Measurements from ENCODE around the gene GRB2. TPM values are rescaled to one million over a fixed set of nuclear protein-coding genes. Genes with fewer than 3 reads are reported as not detected.
A peak's percentile ranks its signal among the peaks of the same experiment; 100 is the strongest.

The GRB2 gene
- total and polyA plus RNA-seq, 5 donors from 2014 or later, result 131 to 152 (median 141) TPM

DNA sequence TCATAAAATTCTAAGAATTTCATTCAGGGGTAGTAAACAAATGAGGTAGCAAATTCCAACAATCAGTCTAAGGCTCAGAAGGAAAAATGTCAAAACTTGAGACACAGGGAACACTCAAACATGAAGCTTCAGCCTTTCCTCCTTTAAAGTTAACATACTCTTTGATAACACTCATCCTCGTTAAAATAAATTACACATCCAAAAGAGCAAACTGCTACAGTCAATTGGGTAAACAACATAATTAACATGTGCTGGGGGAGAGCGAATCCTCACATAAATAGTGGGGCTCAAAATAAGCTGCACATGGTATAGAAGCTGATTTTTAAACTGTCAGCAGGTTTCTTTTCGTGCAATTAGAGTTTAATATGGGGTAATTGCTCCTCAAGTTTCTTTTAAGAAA lies 12.9 kb downstream of the GRB2 start:
- Mint-ChIP-seq H3K27ac (peak overlapping the region in 2 of 3 donors; percentile 39 to 65), H3K4me1 (peaks cover 56 to 90% (median 79%) of the 10 kb centered on the region in 4 donors), H3K36me3 (peaks cover 15% of the 10 kb centered on the region), H3K9me3 (no peaks in the 10 kb centered on the region), H3K27me3 (no peaks in the 10 kb centered on the region), H3K4me3 (peak overlapping the region; percentile 57 to 94 (median 79))
- no peak for DNase-seq
- peaks cover 56% of the 10 kb centered on the region for H3K4me1 ChIP-seq (ENCODE audit: control insufficient read depth, insufficient read depth, low read length, poor library complexity, severe bottlenecking)
- peaks cover 21% of the 10 kb centered on the region for H3K36me3 ChIP-seq (ENCODE audit: control insufficient read depth, insufficient read depth, low read length)
- H3K27ac ChIP-seq (ENCODE audit: insufficient read depth, low read length, poor library complexity, severe bottlenecking), result no peak overlapping the region
- ATAC-seq (ENCODE audit: low read depth in 2 of 2), result no peak
- H3K27me3 ChIP-seq (ENCODE audit: control insufficient read depth, insufficient read depth, low read length), result no peaks in the 10 kb centered on the region
- H3K9me3 ChIP-seq (ENCODE audit: control insufficient read depth in 2 of 2, low read length in 2 of 2), result no peaks in the 10 kb centered on the region
- no peak overlapping the region for H3K4me3 ChIP-seq (ENCODE audit: low read depth, low read length)

DNA sequence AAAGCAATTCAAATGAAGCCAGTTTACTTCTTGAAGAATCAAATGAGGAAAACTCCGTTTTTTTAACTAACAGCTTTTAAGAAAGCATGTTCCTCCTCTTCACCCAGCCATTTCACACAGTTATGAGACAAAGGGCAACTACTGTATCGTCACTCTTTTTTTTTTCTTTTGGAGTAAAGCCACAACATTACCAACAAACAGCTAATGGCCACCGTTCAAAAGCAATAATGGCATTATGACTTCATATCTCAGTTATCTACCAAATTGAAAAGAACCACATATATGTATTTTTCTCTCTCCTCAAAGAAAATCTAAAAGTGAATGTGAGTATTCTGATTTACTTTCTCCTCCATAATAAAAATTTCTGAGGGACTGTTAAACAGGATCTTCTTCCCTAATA lies 14.5 kb downstream of the GRB2 start:
- H3K36me3 ChIP-seq (ENCODE audit: control insufficient read depth, insufficient read depth, low read length), result peaks cover 33% of the 10 kb centered on the region

DNA sequence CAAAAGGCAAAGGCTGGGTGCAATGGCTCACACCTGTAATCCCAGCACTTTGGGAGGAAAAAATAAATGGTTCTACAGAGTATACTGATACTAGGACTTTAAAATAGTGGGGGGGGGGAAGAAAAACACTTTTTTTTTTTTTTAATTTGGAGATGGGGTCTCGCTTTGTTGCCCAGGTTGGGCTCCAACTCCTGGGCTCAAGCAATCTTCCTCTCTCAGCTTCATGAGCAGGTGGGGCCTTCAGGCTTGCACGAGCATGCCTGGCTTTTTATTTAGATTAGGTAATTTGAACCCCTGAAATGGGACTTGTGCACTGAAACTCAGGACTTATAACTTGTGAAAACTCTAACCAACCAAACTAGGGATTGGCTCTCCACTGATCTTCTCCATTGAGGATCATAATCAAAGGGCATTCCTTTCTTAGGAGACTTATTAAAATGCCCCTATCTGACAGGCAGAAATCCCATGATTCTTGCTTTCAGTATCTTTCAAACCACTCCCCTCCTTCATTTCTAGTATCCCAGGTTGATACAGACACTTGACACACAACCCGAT lies 16.9 kb downstream of the GRB2 start:
- H3K36me3 ChIP-seq (ENCODE audit: control insufficient read depth, insufficient read depth, low read length), result peaks cover 35% of the 10 kb centered on the region
- Mint-ChIP-seq H3K27ac (peak overlapping the region in 2 of 3 donors; percentile 24 to 76), H3K9me3 (no peaks in the 10 kb centered on the region), H3K27me3 (no peaks in the 10 kb centered on the region), H3K4me3 (peak overlapping the region in 3 of 4 donors; percentile 0 to 63 (median 2)), H3K36me3 (peaks cover 23% of the 10 kb centered on the region), H3K4me1 (peaks cover 38 to 84% (median 61%) of the 10 kb centered on the region in 4 donors)
- ATAC-seq (ENCODE audit: low read depth in 2 of 2) (no peak), DNase-seq (no peak)
- peaks cover 31% of the 10 kb centered on the region for H3K4me1 ChIP-seq (ENCODE audit: control insufficient read depth, insufficient read depth, low read length, poor library complexity, severe bottlenecking)
- H3K27ac ChIP-seq (ENCODE audit: insufficient read depth, low read length, poor library complexity, severe bottlenecking), result no peak overlapping the region
- no peaks in the 10 kb centered on the region for H3K27me3 ChIP-seq (ENCODE audit: control insufficient read depth, insufficient read depth, low read length)
- H3K4me3 ChIP-seq (ENCODE audit: low read depth, low read length), result no peak overlapping the region
- H3K9me3 ChIP-seq (ENCODE audit: control insufficient read depth in 2 of 2, low read length in 2 of 2), result no peaks in the 10 kb centered on the region

More for the DNA sequence above, 14.5 kb downstream of the GRB2 start:
- no peaks in the 10 kb centered on the region for H3K9me3 ChIP-seq (ENCODE audit: control insufficient read depth in 2 of 2, low read length in 2 of 2)
- peak overlapping the region in 2 of 4 donors; percentile 39 to 76 for H3K4me3 Mint-ChIP-seq
- H3K27ac ChIP-seq (ENCODE audit: insufficient read depth, low read length, poor library complexity, severe bottlenecking), result no peak overlapping the region
- H3K9me3 Mint-ChIP-seq, result no peaks in the 10 kb centered on the region
- DNase-seq (no peak), ATAC-seq (ENCODE audit: low read depth in 2 of 2) (no peak)
- H3K27me3 ChIP-seq (ENCODE audit: control insufficient read depth, insufficient read depth, low read length), result no peaks in the 10 kb centered on the region
- peaks cover 20% of the 10 kb centered on the region for H3K36me3 Mint-ChIP-seq
- no peaks in the 10 kb centered on the region for H3K27me3 Mint-ChIP-seq
- peaks cover 49% of the 10 kb centered on the region for H3K4me1 ChIP-seq (ENCODE audit: control insufficient read depth, insufficient read depth, low read length, poor library complexity, severe bottlenecking)
- H3K27ac Mint-ChIP-seq, result peak overlapping the region; percentile 24 to 78 (median 67)
- peaks cover 48 to 88% (median 72%) of the 10 kb centered on the region in 4 donors for H3K4me1 Mint-ChIP-seq
- no peak overlapping the region for H3K4me3 ChIP-seq (ENCODE audit: low read depth, low read length)

DNA sequence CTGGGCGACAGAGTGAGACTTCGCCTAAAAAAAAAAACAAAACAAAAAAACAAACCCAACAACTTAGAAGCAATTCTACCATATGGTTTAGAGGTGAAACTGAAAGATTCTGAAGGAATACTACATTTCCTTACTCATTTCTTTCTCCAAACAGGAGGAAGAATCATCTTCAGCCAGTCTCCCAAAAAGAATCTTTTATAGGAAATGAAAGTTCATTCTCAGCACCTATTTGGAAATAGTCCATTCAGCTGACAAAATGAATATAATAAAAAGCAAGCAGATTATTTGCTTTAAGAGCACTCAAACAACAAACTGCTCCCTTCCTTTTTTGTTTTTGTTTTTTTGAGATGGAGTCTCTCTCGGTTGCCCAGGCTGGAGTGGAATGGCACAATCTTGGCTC lies 17.7 kb downstream of the GRB2 start:
- Mint-ChIP-seq H3K27ac (peak overlapping the region in 1 of 3 donors; percentile 76), H3K4me1 (peaks cover 32 to 84% (median 58%) of the 10 kb centered on the region in 4 donors), H3K9me3 (no peaks in the 10 kb centered on the region), H3K36me3 (peaks cover 23% of the 10 kb centered on the region), H3K4me3 (no peak overlapping the region), H3K27me3 (no peaks in the 10 kb centered on the region)
- peaks cover 35% of the 10 kb centered on the region for H3K36me3 ChIP-seq (ENCODE audit: control insufficient read depth, insufficient read depth, low read length)
- peaks cover 31% of the 10 kb centered on the region for H3K4me1 ChIP-seq (ENCODE audit: control insufficient read depth, insufficient read depth, low read length, poor library complexity, severe bottlenecking)
- H3K9me3 ChIP-seq (ENCODE audit: control insufficient read depth in 2 of 2, low read length in 2 of 2), result no peaks in the 10 kb centered on the region
- DNase-seq (no peak), ATAC-seq (ENCODE audit: low read depth in 2 of 2) (no peak)
- no peaks in the 10 kb centered on the region for H3K27me3 ChIP-seq (ENCODE audit: control insufficient read depth, insufficient read depth, low read length)
- no peak overlapping the region for H3K27ac ChIP-seq (ENCODE audit: insufficient read depth, low read length, poor library complexity, severe bottlenecking)
- H3K4me3 ChIP-seq (ENCODE audit: low read depth, low read length), result no peak overlapping the region

DNA sequence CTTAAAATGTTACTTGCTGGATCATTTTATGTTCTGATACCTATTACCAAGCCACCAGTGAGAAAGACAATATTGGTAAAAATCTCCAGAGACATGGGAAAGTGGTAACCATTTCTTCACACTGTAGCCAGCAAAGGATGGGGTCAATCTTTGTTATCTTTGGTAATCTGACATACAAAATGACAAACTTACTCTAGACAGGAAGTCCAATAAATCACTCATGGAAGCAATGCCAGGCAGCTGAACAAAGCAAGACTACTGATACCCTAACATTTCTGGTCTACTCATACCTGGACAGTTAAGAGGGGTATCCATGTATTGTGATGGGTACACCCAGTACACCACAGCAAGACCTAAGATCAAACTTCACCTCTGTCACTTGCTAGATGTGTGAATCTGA lies 19.0 kb downstream of the GRB2 start:
- ATAC-seq (ENCODE audit: low read depth in 2 of 2) (no peak), DNase-seq (no peak)
- no peaks in the 10 kb centered on the region for H3K27me3 ChIP-seq (ENCODE audit: control insufficient read depth, insufficient read depth, low read length)
- H3K36me3 ChIP-seq (ENCODE audit: control insufficient read depth, insufficient read depth, low read length), result peaks cover 27% of the 10 kb centered on the region
- peaks cover 19% of the 10 kb centered on the region for H3K36me3 Mint-ChIP-seq
- peak overlapping the region in 1 of 3 donors; percentile 76 for H3K27ac Mint-ChIP-seq
- H3K4me3 Mint-ChIP-seq, result peak overlapping the region in 1 of 4 donors; percentile 22
- no peaks in the 10 kb centered on the region for H3K27me3 Mint-ChIP-seq
- H3K9me3 ChIP-seq (ENCODE audit: control insufficient read depth in 2 of 2, low read length in 2 of 2), result no peaks in the 10 kb centered on the region
- H3K4me1 ChIP-seq (ENCODE audit: control insufficient read depth, insufficient read depth, low read length, poor library complexity, severe bottlenecking), result peaks cover 30% of the 10 kb centered on the region
- H3K27ac ChIP-seq (ENCODE audit: insufficient read depth, low read length, poor library complexity, severe bottlenecking), result no peak overlapping the region
- H3K4me3 ChIP-seq (ENCODE audit: low read depth, low read length), result no peak overlapping the region
- no peaks in the 10 kb centered on the region for H3K9me3 Mint-ChIP-seq
- peaks cover 30 to 84% (median 54%) of the 10 kb centered on the region in 4 donors for H3K4me1 Mint-ChIP-seq

DNA sequence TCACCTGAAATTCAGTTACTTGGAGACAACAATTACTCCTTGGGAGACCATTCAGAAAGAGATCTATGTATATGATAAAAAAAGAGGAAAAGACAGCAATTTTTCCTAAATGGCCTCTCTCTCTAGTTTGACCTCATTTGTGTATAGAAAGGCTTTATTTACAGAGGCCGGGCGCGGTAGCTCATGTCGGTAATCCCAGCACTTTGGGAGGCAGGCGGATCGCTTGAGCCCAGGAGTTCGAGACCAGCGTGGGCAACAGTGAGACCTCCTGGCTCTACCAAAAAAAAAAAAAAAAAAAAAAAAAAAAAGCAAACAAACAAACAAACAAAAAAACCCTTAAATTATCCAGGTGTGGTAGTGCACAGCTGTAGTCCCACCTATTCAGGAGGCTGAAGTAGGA lies 20.7 kb downstream of the GRB2 start:
- H3K4me1 ChIP-seq (ENCODE audit: control insufficient read depth, insufficient read depth, low read length, poor library complexity, severe bottlenecking), result peaks cover 28% of the 10 kb centered on the region

DNA sequence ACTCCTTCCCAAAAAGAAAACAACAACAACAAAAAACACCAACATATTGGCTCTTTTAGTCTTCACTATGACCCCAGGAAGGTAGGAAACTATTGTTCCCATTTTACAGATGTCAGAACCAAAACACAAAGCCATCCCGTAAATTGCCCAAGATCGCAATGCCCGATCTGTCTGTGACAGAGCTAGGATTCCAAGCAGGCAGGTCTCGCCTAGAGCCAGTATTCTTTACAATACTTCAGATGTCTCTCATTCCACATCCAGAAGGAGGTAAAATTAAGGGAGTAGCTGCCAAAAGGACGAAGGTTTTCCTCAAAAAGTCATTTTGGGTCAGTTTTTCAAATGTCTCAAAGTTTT lies 21.7 kb downstream of the GRB2 start:
- Mint-ChIP-seq H3K4me3 (peak overlapping the region in 2 of 4 donors; percentile 4 to 42), H3K27ac (peak overlapping the region in 1 of 3 donors; percentile 25)

More for the DNA sequence above, 20.7 kb downstream of the GRB2 start:
- H3K27me3 ChIP-seq (ENCODE audit: control insufficient read depth, insufficient read depth, low read length), result no peaks in the 10 kb centered on the region
- ATAC-seq (ENCODE audit: low read depth in 2 of 2), result no peak
- no peaks in the 10 kb centered on the region for H3K9me3 Mint-ChIP-seq
- peak overlapping the region in 1 of 4 donors; percentile 21 for H3K4me3 Mint-ChIP-seq
- H3K36me3 Mint-ChIP-seq, result peaks cover 13% of the 10 kb centered on the region
- H3K36me3 ChIP-seq (ENCODE audit: control insufficient read depth, insufficient read depth, low read length), result peaks cover 19% of the 10 kb centered on the region
- DNase-seq, result no peak
- no peaks in the 10 kb centered on the region for H3K9me3 ChIP-seq (ENCODE audit: control insufficient read depth in 2 of 2, low read length in 2 of 2)
- H3K27ac ChIP-seq (ENCODE audit: insufficient read depth, low read length, poor library complexity, severe bottlenecking), result no peak overlapping the region
- H3K4me3 ChIP-seq (ENCODE audit: low read depth, low read length), result no peak overlapping the region
- no peaks in the 10 kb centered on the region for H3K27me3 Mint-ChIP-seq
- no peak overlapping the region for H3K27ac Mint-ChIP-seq
- H3K4me1 Mint-ChIP-seq, result peaks cover 35 to 86% (median 53%) of the 10 kb centered on the region in 4 donors

DNA sequence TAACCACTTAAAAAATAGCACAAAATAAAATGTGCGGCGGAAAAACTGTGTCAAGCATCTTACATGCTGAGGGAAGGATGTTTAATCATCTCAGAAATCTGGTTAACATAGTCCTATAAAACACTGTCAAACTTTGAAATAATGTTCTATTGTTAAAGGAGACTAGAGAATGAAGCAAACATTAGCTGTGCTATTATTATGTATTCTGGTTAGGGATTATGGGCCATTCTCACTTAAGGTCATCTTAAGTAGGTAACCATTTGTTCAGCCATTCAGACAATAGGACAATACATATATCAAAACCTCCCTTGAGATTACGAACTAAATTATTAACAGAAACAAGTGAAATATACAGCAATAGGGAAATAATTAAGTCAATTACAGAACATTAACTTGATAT lies 24.7 kb downstream of the GRB2 start:
- peak overlapping the region in 1 of 4 donors; percentile 14 for H3K4me3 Mint-ChIP-seq
- no peaks in the 10 kb centered on the region for H3K27me3 Mint-ChIP-seq
- Histone ChIP-seq H3K4me3 (ENCODE audit: low read depth, low read length) (peak overlapping the region; percentile 22), H3K9me3 (ENCODE audit: control insufficient read depth in 2 of 2, low read length in 2 of 2) (no peaks in the 10 kb centered on the region), H3K36me3 (ENCODE audit: control insufficient read depth, insufficient read depth, low read length) (peaks cover 10% of the 10 kb centered on the region), H3K4me1 (ENCODE audit: control insufficient read depth, insufficient read depth, low read length, poor library complexity, severe bottlenecking) (peaks cover 27% of the 10 kb centered on the region), H3K27ac (ENCODE audit: insufficient read depth, low read length, poor library complexity, severe bottlenecking) (no peak overlapping the region), H3K27me3 (ENCODE audit: control insufficient read depth, insufficient read depth, low read length) (no peaks in the 10 kb centered on the region)
- peaks cover 11% of the 10 kb centered on the region for H3K36me3 Mint-ChIP-seq
- no peak for ATAC-seq (ENCODE audit: low read depth in 2 of 2)
- H3K4me1 Mint-ChIP-seq, result peaks cover 31 to 84% (median 51%) of the 10 kb centered on the region in 4 donors
- DNase-seq, result no peak
- H3K27ac Mint-ChIP-seq, result peak overlapping the region in 1 of 3 donors; percentile 53
- no peaks in the 10 kb centered on the region for H3K9me3 Mint-ChIP-seq

More for the DNA sequence above, 21.7 kb downstream of the GRB2 start:
- no peaks in the 10 kb centered on the region for H3K9me3 Mint-ChIP-seq
- DNase-seq (no peak), ATAC-seq (ENCODE audit: low read depth in 2 of 2) (no peak)
- H3K4me1 Mint-ChIP-seq, result peaks cover 36 to 85% (median 50%) of the 10 kb centered on the region in 4 donors
- Histone ChIP-seq H3K4me3 (ENCODE audit: low read depth, low read length) (no peak overlapping the region), H3K4me1 (ENCODE audit: control insufficient read depth, insufficient read depth, low read length, poor library complexity, severe bottlenecking) (peaks cover 27% of the 10 kb centered on the region), H3K27ac (ENCODE audit: insufficient read depth, low read length, poor library complexity, severe bottlenecking) (no peak overlapping the region), H3K9me3 (ENCODE audit: control insufficient read depth in 2 of 2, low read length in 2 of 2) (no peaks in the 10 kb centered on the region), H3K27me3 (ENCODE audit: control insufficient read depth, insufficient read depth, low read length) (no peaks in the 10 kb centered on the region), H3K36me3 (ENCODE audit: control insufficient read depth, insufficient read depth, low read length) (peaks cover 19% of the 10 kb centered on the region)
- H3K36me3 Mint-ChIP-seq, result peaks cover 9% of the 10 kb centered on the region
- no peaks in the 10 kb centered on the region for H3K27me3 Mint-ChIP-seq

Measured in CD4-positive, CD25-positive, alpha-beta regulatory T cell (primary cell).